HCT116 (cell line): ENCODE results near the gene KANSL1. TPM values are rescaled to one million over a fixed set of nuclear protein-coding genes. Genes with fewer than 3 reads are reported as not detected.

Experiments
- ATAC-seq: fragments of 200-7000 bp; cut with Tn5 transposase; 2 replicates; pipeline ENCODE4 v1.9.1; 2020; ENCODE audit warnings: mild to moderate bottlenecking, moderate library complexity
- BruUV-seq: library from RNA; stranded (reverse); fragments of 400-500 nt; replicated peaks from 2 replicates; lab custom pipeline; 2021; lab: Mats Ljungman, UMichigan
- CTCF ChIA-PET: fragments of 300-600 bp; sonication (Branson Sonifier 250); formaldehyde crosslinking; loops from one replicate; lab custom pipeline; 2021; ENCODE audit warnings: antibody characterized with exemption; lab: Charles Lee
- POLR2A ChIA-PET: fragments of 300-600, 350-600 bp; sonication (Branson Sonifier 250); formaldehyde crosslinking; loops from one replicate; lab custom pipeline; 2021; ENCODE audit warnings: antibody characterized with exemption; lab: Charles Lee
- RAD21 ChIA-PET, 2 experiments: fragments of 300-600 bp; sonication (Branson Sonifier 250); formaldehyde crosslinking; loops; one replicate each; lab custom pipeline; 2023; ENCODE audit warnings: low total read pairs in 2 of 2; ENCODE audit not compliant: uncharacterized antibody in 2 of 2, unreplicated experiment in 2 of 2, low non-redundant PET in 1 of 2; lab: Charles Lee
- DNase-seq: peaks from one replicate; pipeline ENCODE4 v3.0.0-alpha.2; 2010; ENCODE audit warnings: low read depth, low spot score
- H2AFZ ChIP-seq: fragments of 200-600 bp; shearing (Covaris generic), sonication (generic); 2 replicates; pipeline ENCODE4 v1.6.1; 2017; ENCODE audit warnings: low read depth, mixed run types, mixed read lengths, antibody characterized with exemption, low read length; ENCODE audit not compliant: poor library complexity, severe bottlenecking
- H3K27ac ChIP-seq: 2 replicates; pipeline ENCODE4 v1.5.1; 2012; ENCODE audit warnings: low read depth, low read length
- H3K27me3 ChIP-seq: fragments of 200-600 bp; sonication (generic); 2 replicates; pipeline ENCODE4 v1.6.1; 2016; ENCODE audit warnings: mixed run types, low read length, mixed read lengths; ENCODE audit not compliant: insufficient read depth
- H3K36me3 ChIP-seq, 2 experiments: fragments of 200-500 bp in 1 of 2; fragments of 200-600 bp in 1 of 2; sonication (Bioruptor generic) in 1 of 2; sonication (generic) in 1 of 2; 2 replicates each; pipeline versions ENCODE4 v1.5.1 to v1.6.1; 2014 to 2016; ENCODE audit warnings: low read length in 2 of 2, inconsistent platforms in 1 of 2, mixed read lengths in 1 of 2, mixed run types in 1 of 2; ENCODE audit not compliant: insufficient read depth in 2 of 2, control insufficient read depth in 1 of 2
- H3K4me1 ChIP-seq, 2 experiments: fragments of 200-600 bp in 1 of 2; sonication (generic) in 1 of 2; 2 replicates each; pipeline versions ENCODE4 v1.5.1 to v1.6.1; 2012 to 2017; ENCODE audit warnings: low read length in 2 of 2, inconsistent platforms in 1 of 2, mild to moderate bottlenecking in 1 of 2, mixed read lengths in 1 of 2, mixed run types in 1 of 2, moderate library complexity in 1 of 2; ENCODE audit not compliant: insufficient read depth in 2 of 2, control insufficient read depth in 1 of 2
- H3K4me2 ChIP-seq: fragments of 200-600 bp; sonication (generic); 2 replicates; pipeline ENCODE4 v1.6.1; 2017; ENCODE audit warnings: mixed run types, low read length, mixed read lengths
- H3K4me3 ChIP-seq, 2 experiments: fragments of 200-600 bp in 1 of 2; sonication (generic) in 1 of 2; replicated peaks in 1 of 2; 2 replicates each; pipeline ENCODE4 v1.5.1; 2011 to 2016; ENCODE audit warnings: low read length in 2 of 2, control low read depth in 1 of 2, low read depth in 1 of 2, mild to moderate bottlenecking in 1 of 2, mixed read lengths in 1 of 2, mixed run types in 1 of 2
- H3K79me2 ChIP-seq: fragments of 200-600 bp; sonication (generic); 2 replicates; pipeline ENCODE4 v1.6.1; 2017; ENCODE audit warnings: mild to moderate bottlenecking, mixed run types, low read length, moderate library complexity, mixed read lengths; ENCODE audit not compliant: insufficient read depth
- H3K9ac ChIP-seq: fragments of 200-600 bp; sonication (generic); 2 replicates; pipeline ENCODE4 v1.6.1; 2016; ENCODE audit warnings: low read length, mixed read lengths
- H3K9me2 ChIP-seq: fragments of 200-600 bp; sonication (generic), shearing (Covaris generic); 2 replicates; pipeline ENCODE4 v1.6.1; 2017; ENCODE audit warnings: mixed run types, mild to moderate bottlenecking, moderate library complexity; ENCODE audit not compliant: insufficient read depth
- H3K9me3 ChIP-seq, 2 experiments: fragments of 200-500 bp in 1 of 2; fragments of 200-600 bp in 1 of 2; sonication (Bioruptor generic) in 1 of 2; sonication (generic) in 1 of 2; 2 replicates each; pipeline ENCODE4 v1.6.1; 2014 to 2017; ENCODE audit warnings: low read length in 2 of 2, mixed read lengths in 2 of 2, inconsistent platforms in 1 of 2, low read depth in 1 of 2, mild to moderate bottlenecking in 1 of 2, mixed run types in 1 of 2, moderate library complexity in 1 of 2; ENCODE audit not compliant: control insufficient read depth in 1 of 2, insufficient read depth in 1 of 2
- H4K20me1 ChIP-seq: fragments of 200-600 bp; sonication (generic), shearing (Covaris generic); 2 replicates; pipeline ENCODE4 v1.6.1; 2017; ENCODE audit warnings: mixed run types, mild to moderate bottlenecking, moderate library complexity; ENCODE audit not compliant: insufficient read depth
- ATF3 ChIP-seq: IDR thresholded peaks from 2 replicates; pipeline ENCODE4 v1.6.1; 2012
- ELF1 ChIP-seq: IDR thresholded peaks from 2 replicates; pipeline ENCODE4 v1.6.1; 2012; ENCODE audit warnings: low read depth, borderline replicate concordance
- FOSL1 ChIP-seq: IDR thresholded peaks from 2 replicates; pipeline ENCODE4 v1.6.1; 2012; ENCODE audit warnings: low read depth
- RAD21 ChIP-seq: IDR thresholded peaks from 2 replicates; pipeline ENCODE4 v1.6.1; 2012; ENCODE audit warnings: low read depth, mild to moderate bottlenecking
- SIN3A ChIP-seq: IDR thresholded peaks from 2 replicates; pipeline ENCODE4 v1.6.1; 2012; ENCODE audit warnings: low read depth
- SRF ChIP-seq: IDR thresholded peaks from 2 replicates; pipeline ENCODE4 v1.6.1; 2012; ENCODE audit warnings: low read depth
- TCF7L2 ChIP-seq: IDR thresholded peaks from 2 replicates; pipeline ENCODE4 v1.7.0; 2011; ENCODE audit warnings: borderline replicate concordance, inconsistent platforms; ENCODE audit not compliant: insufficient read depth, insufficient read length; ENCODE audit errors: extremely low read depth
- YY1 ChIP-seq: IDR thresholded peaks from 2 replicates; pipeline ENCODE4 v1.6.1; 2011; ENCODE audit warnings: low read length, low read depth, moderate library complexity, mild to moderate bottlenecking; ENCODE audit not compliant: insufficient replicate concordance; ENCODE audit errors: extremely low read depth
- ZFX ChIP-seq: fragments of 450-650 bp; IDR thresholded peaks from 2 replicates; pipeline ENCODE4 v1.6.1; 2017
- ZNF274 ChIP-seq: fragments of 200-500 bp; sonication (Bioruptor generic); IDR thresholded peaks from 2 replicates; pipeline ENCODE4 v1.6.1; 2014; ENCODE audit warnings: mild to moderate bottlenecking, low read depth, low read length, inconsistent platforms
- intact Hi-C: fragments of 100-400 bp; cut with micrococcal nuclease; formaldehyde crosslinking; loops from 2 replicates; pipeline ENCODE4 v1.10.0; 2022
- total RNA-seq: library from RNA; stranded (reverse); gene quantifications from one replicate; pipeline ENCODE4 v1.2.1, GENCODE V29; 2021; ENCODE audit not compliant: unreplicated experiment
- TF ChIP-seq, protein P1 (sequence below), 3 experiments: fragments of 200-600 bp in 1 of 3; sonication (generic) in 1 of 3; IDR thresholded peaks in 2 of 3; conservative IDR thresholded peaks in 1 of 3; 2 replicates each; pipeline ENCODE4 v1.5.1; 2012 to 2017; ENCODE audit warnings: low read depth in 2 of 3, low read length in 2 of 3, antibody characterized with exemption in 1 of 3, borderline replicate concordance in 1 of 3, control low read depth in 1 of 3, mild to moderate bottlenecking in 1 of 3, mixed read lengths in 1 of 3, mixed run types in 1 of 3, moderate library complexity in 1 of 3; ENCODE audit not compliant: insufficient read depth in 1 of 3
- TF ChIP-seq, protein P2 (sequence below): IDR thresholded peaks from 2 replicates; pipeline ENCODE4 v1.6.1; 2012; ENCODE audit warnings: low read depth

KANSL1 gene
- total RNA-seq, 1 experiment from 2014 or later, result 77.5 TPM

- Histone ChIP-seq H2AFZ (no peak overlapping the region), H3K9me2 (no peaks in the 10 kb centered on the region), H3K9me3 (no peaks in the 10 kb centered on the region), H3K79me2 (no peaks in the 10 kb centered on the region), H3K9ac (no peak overlapping the region), H3K27ac (no peak overlapping the region), H4K20me1 (no peaks in the 10 kb centered on the region), H3K36me3 (no peaks in the 10 kb centered on the region), H3K4me1 (no peaks in the 10 kb centered on the region), H3K4me3 (no peak overlapping the region), H3K27me3 (no peaks in the 10 kb centered on the region), H3K4me2 (no peak overlapping the region)
- ATAC-seq, result no peak
- ChIA-PET CTCF (no interaction called here), POLR2A (no interaction called here), RAD21 (no interaction called here)
- intact Hi-C loops, result no loop called here
- no peak for DNase-seq
- TF ChIP-seq ATF3, result no peak
- TF ChIP-seq ZFX, result no peak
- TF ChIP-seq YY1, result no peak
- TF ChIP-seq, protein P1, sequence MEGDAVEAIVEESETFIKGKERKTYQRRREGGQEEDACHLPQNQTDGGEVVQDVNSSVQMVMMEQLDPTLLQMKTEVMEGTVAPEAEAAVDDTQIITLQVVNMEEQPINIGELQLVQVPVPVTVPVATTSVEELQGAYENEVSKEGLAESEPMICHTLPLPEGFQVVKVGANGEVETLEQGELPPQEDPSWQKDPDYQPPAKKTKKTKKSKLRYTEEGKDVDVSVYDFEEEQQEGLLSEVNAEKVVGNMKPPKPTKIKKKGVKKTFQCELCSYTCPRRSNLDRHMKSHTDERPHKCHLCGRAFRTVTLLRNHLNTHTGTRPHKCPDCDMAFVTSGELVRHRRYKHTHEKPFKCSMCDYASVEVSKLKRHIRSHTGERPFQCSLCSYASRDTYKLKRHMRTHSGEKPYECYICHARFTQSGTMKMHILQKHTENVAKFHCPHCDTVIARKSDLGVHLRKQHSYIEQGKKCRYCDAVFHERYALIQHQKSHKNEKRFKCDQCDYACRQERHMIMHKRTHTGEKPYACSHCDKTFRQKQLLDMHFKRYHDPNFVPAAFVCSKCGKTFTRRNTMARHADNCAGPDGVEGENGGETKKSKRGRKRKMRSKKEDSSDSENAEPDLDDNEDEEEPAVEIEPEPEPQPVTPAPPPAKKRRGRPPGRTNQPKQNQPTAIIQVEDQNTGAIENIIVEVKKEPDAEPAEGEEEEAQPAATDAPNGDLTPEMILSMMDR (IDR thresholded peaks at IDR 0.05 in 2 of 3, conservative IDR thresholded peaks at IDR 0.05 in 1 of 3; ENCODE audit: borderline replicate concordance in 1 of 3, insufficient read depth in 1 of 3, low read depth in 2 of 3, low read length in 2 of 3), result no peak
- TF ChIP-seq ELF1, result no peak
- no peak for TF ChIP-seq SRF
- TF ChIP-seq TCF7L2, result no peak
- TF ChIP-seq, protein P2, sequence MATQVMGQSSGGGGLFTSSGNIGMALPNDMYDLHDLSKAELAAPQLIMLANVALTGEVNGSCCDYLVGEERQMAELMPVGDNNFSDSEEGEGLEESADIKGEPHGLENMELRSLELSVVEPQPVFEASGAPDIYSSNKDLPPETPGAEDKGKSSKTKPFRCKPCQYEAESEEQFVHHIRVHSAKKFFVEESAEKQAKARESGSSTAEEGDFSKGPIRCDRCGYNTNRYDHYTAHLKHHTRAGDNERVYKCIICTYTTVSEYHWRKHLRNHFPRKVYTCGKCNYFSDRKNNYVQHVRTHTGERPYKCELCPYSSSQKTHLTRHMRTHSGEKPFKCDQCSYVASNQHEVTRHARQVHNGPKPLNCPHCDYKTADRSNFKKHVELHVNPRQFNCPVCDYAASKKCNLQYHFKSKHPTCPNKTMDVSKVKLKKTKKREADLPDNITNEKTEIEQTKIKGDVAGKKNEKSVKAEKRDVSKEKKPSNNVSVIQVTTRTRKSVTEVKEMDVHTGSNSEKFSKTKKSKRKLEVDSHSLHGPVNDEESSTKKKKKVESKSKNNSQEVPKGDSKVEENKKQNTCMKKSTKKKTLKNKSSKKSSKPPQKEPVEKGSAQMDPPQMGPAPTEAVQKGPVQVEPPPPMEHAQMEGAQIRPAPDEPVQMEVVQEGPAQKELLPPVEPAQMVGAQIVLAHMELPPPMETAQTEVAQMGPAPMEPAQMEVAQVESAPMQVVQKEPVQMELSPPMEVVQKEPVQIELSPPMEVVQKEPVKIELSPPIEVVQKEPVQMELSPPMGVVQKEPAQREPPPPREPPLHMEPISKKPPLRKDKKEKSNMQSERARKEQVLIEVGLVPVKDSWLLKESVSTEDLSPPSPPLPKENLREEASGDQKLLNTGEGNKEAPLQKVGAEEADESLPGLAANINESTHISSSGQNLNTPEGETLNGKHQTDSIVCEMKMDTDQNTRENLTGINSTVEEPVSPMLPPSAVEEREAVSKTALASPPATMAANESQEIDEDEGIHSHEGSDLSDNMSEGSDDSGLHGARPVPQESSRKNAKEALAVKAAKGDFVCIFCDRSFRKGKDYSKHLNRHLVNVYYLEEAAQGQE, result no peak
- TF ChIP-seq ZNF274, result no peak
- no peak for TF ChIP-seq RAD21
- no peak for TF ChIP-seq FOSL1
- no peak for TF ChIP-seq SIN3A
- no TSS peak for BruUV-seq
Measured at GRCh38 chr17:46013502-46014165, 179.6 kb downstream of the KANSL1 start.
